ENCODE measurements around the gene RALGAPA2.

RALGAPA2 gene

DNA sequence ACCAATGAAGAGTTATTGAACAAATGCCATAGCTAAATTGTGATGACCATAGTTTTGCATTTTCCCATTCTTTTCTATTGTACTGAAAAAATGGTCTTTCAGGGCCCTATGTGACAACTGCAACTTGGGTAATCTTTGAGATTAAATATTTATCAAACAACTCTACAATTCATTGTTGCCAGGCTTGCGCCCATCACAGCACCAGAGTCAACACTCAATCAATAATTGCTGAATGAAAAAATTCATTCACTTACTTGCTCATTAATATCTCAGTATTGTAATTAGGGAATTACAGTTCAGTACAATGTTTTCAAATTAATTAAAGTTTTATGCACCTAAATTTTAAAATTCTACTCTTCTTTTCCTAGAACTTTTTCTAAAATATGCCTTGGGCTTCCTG, 7.7 kb upstream of the RALGAPA2 start:
- no peak for DNase-seq

GRCh38 chr20:20719411-20719810, 7.0 kb upstream of the RALGAPA2 start:
- no peak for DNase-seq

DNA sequence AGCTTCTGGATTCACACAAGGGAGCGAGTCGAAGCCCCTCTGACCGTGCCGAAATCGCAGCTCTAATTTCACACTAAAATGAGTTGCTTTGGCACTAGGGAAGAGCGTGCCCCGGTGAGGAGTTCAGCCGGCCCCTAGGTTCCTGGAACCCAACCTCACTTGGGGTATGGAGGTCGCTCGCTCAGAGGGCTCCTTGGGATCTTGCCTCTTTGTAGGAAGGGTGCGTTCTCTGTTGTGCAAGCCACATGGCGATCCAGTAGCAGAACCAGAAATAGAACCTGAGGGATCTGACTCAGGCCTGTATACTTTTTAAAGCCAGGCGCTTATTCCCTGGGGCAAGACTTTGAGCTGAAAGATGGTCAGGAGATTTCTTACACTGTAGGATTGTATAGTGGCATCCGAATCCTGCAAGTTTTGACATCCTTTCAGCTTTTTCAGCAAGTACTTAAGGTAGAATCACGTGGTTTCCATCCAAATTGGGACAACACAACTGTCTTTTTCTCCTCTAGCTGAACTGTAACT, 861 bp upstream of the RALGAPA2 start:
- DNase-seq, result no peak

- DNase-seq, result peak in 1 of 2 experiments; percentile 27
Observed at GRCh38 chr20:20712004-20712473, 405 bp downstream of the RALGAPA2 start.

- DNase-seq, result peak in 1 of 2 experiments; percentile 18
Observed at GRCh38 chr20:20711413-20711812, 1.0 kb downstream of the RALGAPA2 start.

DNA sequence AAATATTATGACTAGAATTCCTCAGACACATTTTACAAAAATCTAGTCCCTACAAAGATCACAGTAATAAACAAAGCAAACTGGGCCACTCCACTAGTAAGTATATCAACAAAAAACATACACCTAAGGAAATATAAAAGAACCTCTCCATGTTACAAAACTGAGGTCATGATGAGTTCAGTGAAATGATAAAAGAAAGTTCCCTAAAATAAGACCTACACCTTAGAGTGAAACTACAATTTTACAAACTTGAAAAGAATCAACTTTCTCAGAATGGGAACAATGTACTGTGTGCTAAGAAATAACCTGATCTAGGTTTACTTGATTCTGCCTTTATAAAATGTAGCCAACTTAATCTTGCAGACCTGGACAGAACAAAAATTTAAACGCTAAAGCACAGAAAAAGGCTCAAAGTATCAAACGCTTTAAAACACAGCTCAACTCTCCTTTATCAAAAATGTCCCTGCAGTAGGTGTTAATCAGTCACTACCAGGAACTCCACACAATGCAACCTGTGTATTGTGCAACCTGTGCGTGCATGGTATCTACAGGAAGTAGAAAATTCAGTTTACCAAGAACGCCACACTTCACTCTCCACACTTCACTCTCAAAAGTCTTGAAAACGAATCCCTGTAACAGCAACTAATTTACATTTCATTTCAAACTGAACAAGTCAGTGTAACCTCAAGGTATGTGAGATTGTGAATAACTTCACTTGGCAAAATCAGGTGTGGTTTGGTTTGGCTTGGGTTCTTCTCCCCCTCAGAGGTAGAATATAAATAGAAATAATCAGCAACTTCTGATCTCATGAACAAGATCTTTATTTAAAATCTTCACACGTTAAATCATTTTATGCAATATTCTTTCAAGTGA, 1.8 kb downstream of the RALGAPA2 start:
- DNase-seq, result peak in 1 of 2 experiments; percentile 60

- DNase-seq, result no peak
Observed at GRCh38 chr20:20709887-20710286, 2.6 kb downstream of the RALGAPA2 start.

DNA sequence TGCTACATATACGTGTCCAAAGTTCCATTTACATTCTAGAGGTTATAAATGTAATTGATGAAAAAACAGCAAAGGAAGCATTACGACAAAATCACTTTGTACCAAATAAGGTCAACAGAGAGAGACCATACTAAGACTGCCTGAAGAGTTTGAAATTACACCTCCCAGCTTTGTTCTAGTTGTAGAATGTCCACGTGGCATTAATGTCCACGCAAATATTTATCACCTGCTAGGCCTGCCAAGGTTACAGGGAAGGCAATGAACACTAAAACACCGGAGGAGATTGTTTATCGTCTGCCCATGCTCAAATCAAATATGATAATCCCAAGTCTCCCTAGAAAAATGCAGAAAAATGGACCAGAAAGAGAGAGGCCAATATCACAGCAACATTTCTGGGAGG, 6.2 kb downstream of the RALGAPA2 start:
- peak in 1 of 2 experiments; percentile 5 for DNase-seq

- no peak for DNase-seq
Observed at GRCh38 chr20:20702330-20703245, 9.9 kb downstream of the RALGAPA2 start.

- DNase-seq, result no peak
Observed at GRCh38 chr20:20699917-20700316, 12.5 kb downstream of the RALGAPA2 start.

DNA sequence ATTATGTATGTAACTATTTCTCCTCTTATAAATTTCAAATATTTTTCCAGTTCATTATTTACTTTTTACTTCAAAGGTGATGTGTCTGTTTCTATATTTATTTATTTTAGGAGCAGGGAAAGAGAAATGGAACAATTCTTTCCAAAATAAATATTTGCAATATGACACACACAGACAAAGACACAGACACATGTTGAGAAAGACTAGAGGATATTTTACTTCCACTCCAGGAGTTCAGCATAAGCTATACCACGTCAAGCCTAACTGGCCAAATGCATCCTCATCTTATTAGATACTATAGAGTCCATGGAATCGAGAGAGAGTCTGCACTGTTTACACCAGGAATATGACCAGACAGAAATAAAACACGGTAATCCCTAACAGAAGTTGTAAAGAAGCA, 13.3 kb downstream of the RALGAPA2 start:
- DNase-seq, result peak in 1 of 2 experiments; percentile 31

GRCh38 chr20:20697325-20697845, 15.1 kb downstream of the RALGAPA2 start:
- no peak for DNase-seq

DNA sequence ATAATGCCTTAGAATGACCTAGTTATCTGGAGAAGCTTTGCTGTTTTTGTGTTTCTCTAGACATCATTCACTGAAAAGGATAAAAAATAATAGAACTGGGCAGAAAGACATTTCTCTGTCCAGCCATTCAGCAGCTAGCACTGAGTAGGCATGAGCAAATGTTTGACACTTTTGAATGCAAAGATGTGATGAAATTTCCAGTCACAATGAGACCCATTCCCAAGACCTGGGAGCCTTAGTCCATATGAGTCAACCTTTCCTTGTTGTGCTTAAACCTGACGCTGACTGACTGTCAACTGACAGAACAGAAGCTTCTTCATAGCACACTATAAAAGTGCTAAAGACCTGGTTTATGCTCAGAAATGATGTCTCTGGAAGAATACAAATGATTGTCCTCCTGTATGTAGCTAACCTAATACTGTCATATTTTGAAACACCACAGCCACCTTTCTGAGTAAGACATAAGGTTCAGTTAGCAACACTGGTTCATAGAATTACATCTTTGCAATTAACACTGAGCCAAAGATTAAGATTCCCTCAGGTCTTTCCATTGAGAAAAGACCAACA, 17.1 kb downstream of the RALGAPA2 start:
- no peak for DNase-seq

GRCh38 chr20:20694591-20694990, 17.9 kb downstream of the RALGAPA2 start:
- no peak for DNase-seq

DNA sequence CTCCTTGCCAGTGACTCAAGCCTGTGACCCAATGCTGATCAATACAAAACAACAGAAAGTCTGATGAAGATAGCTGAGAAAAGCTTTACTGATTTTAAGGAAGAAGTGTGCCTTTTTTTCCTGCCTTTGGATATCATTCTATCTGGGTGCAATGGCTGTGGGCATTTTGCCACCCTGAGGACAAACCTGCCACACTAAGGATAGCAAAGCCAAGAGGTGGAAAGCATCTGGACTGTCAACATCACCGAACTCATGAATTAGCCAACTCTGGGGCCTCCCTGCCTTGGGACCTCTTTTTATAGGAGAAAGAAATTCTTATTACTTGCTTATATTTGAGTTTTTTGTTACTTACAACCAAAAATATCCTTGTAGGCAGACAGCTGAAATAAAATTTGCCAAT, 19.9 kb downstream of the RALGAPA2 start:
- DNase-seq, result no peak

- no peak for DNase-seq
Observed at GRCh38 chr20:20691477-20692235, 20.8 kb downstream of the RALGAPA2 start.

DNA sequence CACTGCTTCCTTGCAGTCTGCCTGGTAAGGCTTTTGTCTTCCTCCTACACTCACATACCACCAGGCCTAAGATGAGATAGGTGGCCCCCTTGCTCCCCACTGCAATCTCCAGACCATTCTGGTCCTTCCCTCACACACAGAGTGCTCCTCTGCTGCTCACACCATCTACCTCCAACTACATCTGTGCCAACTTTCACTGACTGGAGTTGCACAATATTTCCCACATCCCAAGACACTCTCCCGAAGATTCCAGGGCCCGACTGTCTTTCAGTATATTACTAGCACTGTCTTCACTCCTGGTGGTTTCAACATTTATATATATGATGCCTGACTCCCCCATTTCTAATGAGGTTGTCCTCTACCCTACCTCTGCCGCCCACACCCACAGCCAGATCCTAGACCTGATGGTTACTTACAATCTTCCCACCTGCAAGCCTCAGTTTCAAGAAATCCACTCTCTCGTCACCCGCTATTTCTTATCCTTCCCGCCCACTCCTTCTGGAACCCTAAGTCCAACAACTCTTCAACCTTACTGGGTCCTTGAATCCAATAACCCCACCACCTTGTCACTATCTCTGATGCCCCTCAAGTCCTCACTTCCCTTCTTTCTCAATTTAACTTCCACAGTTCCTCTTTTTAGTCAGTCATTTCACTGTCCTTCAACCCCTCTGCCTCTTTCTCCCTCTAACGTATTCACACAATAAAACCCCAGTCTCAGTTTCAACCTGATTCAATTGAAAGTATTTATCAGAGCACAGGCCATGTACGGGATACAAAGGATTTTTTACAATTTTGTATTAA, 21.6 kb downstream of the RALGAPA2 start:
- no peak for DNase-seq

GRCh38 chr20:20687319-20687718, 25.1 kb downstream of the RALGAPA2 start:
- no peak for DNase-seq

- DNase-seq, result no peak
Observed at GRCh38 chr20:20685635-20686034, 26.8 kb downstream of the RALGAPA2 start.

DNA sequence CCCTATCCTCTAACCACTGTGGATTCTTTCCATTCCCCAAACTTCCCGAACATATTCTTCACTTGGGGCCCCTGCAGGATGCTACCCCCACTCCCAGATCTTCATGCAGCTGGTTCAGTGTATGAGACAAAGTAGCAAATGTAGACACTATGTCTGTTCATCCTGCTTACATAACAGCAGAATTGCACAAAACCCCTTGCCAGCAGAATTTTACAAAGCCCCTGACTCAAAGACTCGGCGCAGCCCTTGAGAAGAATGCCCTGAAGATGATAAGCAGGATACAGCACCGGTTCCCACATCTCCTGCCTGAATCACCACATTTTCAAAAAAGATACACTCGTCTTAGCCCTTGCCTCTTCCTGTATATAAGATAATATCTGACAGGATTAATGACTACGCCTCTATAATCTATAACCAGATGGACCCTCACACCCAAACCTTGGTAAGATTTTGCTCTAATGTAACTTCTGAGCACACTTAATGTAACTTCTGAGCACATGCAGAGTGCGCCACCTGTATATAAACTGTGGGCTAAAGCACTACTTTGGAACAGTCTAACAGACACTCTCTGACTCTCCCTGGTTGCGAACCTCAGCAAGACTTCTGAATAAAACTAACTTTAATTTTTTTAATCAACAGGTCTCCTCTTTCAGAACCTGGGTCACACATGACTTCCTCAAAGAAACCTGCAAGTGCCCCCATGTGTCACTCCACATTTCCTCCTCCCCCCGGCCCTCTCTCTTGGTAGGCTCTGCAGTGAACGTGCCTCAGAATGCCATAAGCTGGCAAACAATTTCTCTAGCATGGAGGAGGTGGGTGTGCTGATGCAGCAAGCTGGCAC, 28.7 kb downstream of the RALGAPA2 start:
- DNase-seq, result no peak

Measured in NCI-H2081 (cell line).